OCI-LY1 (cell line): ENCODE data around the gene MYO1E.

Experiments used
- H2AFZ ChIP-seq: fragments of 200-600 bp; sonication (generic), shearing (Covaris generic); 2 replicates; pipeline ENCODE4 v1.6.0; 2014; ENCODE audit warnings: antibody characterized with exemption, mild to moderate bottlenecking, low read length
- H3F3A ChIP-seq: fragments of 200-600 bp; sonication (generic), shearing (Covaris generic); 2 replicates; pipeline ENCODE4 v1.6.0; 2014; ENCODE audit warnings: mild to moderate bottlenecking, antibody characterized with exemption, low read length, moderate library complexity; ENCODE audit not compliant: insufficient read depth
- H3K27ac ChIP-seq: fragments of 200-600 bp; sonication (generic); 2 replicates; pipeline ENCODE4 v1.5.1; 2014; ENCODE audit warnings: low read length, mixed run types, mild to moderate bottlenecking, low read depth; ENCODE audit not compliant: poor library complexity, severe bottlenecking
- H3K27me3 ChIP-seq: fragments of 200-600 bp; sonication (generic); 2 replicates; pipeline ENCODE4 v1.6.0; 2014; ENCODE audit warnings: antibody characterized with exemption, mild to moderate bottlenecking, low read length, moderate library complexity; ENCODE audit not compliant: insufficient read depth
- H3K36me3 ChIP-seq: fragments of 200-600 bp; sonication (generic); 2 replicates; pipeline ENCODE4 v1.6.1; 2014; ENCODE audit warnings: mild to moderate bottlenecking, antibody characterized with exemption, low read length, moderate library complexity, mixed read lengths; ENCODE audit not compliant: insufficient read depth
- H3K4me1 ChIP-seq: fragments of 200-600 bp; sonication (generic); 2 replicates; pipeline ENCODE4 v1.5.1; 2014; ENCODE audit warnings: mild to moderate bottlenecking, low read length, moderate library complexity; ENCODE audit not compliant: insufficient read depth, severe bottlenecking
- H3K4me2 ChIP-seq: fragments of 200-600 bp; sonication (generic), shearing (Covaris generic); 2 replicates; pipeline ENCODE4 v1.6.1; 2014; ENCODE audit warnings: low read length
- H3K4me3 ChIP-seq: fragments of 200-600 bp; sonication (generic); 2 replicates; pipeline ENCODE4 v1.5.1; 2014; ENCODE audit warnings: low read length, low read depth, mild to moderate bottlenecking, mixed read lengths; ENCODE audit not compliant: poor library complexity, severe bottlenecking
- H3K79me2 ChIP-seq: fragments of 200-600 bp; shearing (Covaris generic); 2 replicates; pipeline ENCODE4 v1.6.1; 2016; ENCODE audit warnings: mixed run types, low read length, mixed read lengths; ENCODE audit not compliant: insufficient read depth
- H3K9ac ChIP-seq: fragments of 200-600 bp; sonication (generic), shearing (Covaris generic); 2 replicates; pipeline ENCODE4 v1.6.1; 2014; ENCODE audit warnings: mild to moderate bottlenecking, low read length, mixed read lengths
- H3K9me2 ChIP-seq: fragments of 200-600 bp; sonication (generic), shearing (Covaris generic); 2 replicates; pipeline ENCODE4 v1.6.1; 2014; ENCODE audit warnings: low read depth, mild to moderate bottlenecking, low read length, mixed read lengths
- H3K9me3 ChIP-seq: fragments of 200-600 bp; shearing (Covaris generic); 2 replicates; pipeline ENCODE4 v1.6.1; 2014; ENCODE audit warnings: low read length, mixed read lengths
- H4K20me1 ChIP-seq: fragments of 200-600 bp; sonication (generic), shearing (Covaris generic); 2 replicates; pipeline ENCODE4 v1.6.0; 2016; ENCODE audit warnings: mild to moderate bottlenecking, low read length; ENCODE audit not compliant: insufficient read depth
- EZH2 ChIP-seq: fragments of 200-600 bp; sonication (generic), shearing (Covaris generic); IDR thresholded peaks from 2 replicates; pipeline ENCODE4 v1.8.0; 2017; ENCODE audit warnings: borderline replicate concordance, mixed run types, mild to moderate bottlenecking, antibody characterized with exemption, low read length, moderate library complexity, mixed read lengths
- TF ChIP-seq, protein P1 (sequence below): fragments of 200-600 bp; sonication (generic), shearing (Covaris generic); IDR thresholded peaks from 2 replicates; pipeline ENCODE4 v1.5.1; 2017; ENCODE audit warnings: mild to moderate bottlenecking, antibody characterized with exemption, low read length, moderate library complexity, mixed read lengths

The MYO1E gene

DNA sequence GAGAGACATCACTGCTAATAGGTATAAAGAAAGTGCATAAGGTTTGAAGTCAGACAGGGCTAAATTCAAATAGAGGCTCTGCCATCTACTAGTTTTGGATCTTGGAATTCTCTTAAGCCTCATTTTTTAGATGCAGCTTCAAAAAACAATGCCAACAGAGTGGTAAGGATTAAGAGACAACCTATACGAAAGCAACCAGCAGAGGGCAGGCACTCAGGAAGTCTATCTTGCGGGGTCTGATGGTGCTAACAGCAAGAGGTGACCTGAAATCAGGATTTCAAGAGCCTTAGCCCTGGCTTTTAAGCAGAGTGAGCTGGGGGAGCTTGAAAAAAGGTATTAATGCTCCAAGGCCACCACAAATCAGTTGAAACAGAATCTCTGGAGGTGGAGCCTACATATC lies 125.3 kb downstream of the MYO1E start:
- peaks cover 29% of the 10 kb centered on the region; the same call in 1 of the 2 replicates for H3K36me3 ChIP-seq
- H4K20me1 ChIP-seq = no peaks in the 10 kb centered on the region
- TF ChIP-seq, protein P1, sequence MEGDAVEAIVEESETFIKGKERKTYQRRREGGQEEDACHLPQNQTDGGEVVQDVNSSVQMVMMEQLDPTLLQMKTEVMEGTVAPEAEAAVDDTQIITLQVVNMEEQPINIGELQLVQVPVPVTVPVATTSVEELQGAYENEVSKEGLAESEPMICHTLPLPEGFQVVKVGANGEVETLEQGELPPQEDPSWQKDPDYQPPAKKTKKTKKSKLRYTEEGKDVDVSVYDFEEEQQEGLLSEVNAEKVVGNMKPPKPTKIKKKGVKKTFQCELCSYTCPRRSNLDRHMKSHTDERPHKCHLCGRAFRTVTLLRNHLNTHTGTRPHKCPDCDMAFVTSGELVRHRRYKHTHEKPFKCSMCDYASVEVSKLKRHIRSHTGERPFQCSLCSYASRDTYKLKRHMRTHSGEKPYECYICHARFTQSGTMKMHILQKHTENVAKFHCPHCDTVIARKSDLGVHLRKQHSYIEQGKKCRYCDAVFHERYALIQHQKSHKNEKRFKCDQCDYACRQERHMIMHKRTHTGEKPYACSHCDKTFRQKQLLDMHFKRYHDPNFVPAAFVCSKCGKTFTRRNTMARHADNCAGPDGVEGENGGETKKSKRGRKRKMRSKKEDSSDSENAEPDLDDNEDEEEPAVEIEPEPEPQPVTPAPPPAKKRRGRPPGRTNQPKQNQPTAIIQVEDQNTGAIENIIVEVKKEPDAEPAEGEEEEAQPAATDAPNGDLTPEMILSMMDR = peak; percentile 77
- no peak for TF ChIP-seq EZH2
- H3F3A ChIP-seq = peaks cover 15% of the 10 kb centered on the region; the same call in 1 of the 2 replicates
- H3K27me3 ChIP-seq = no peaks in the 10 kb centered on the region
- no peaks in the 10 kb centered on the region for H3K9me3 ChIP-seq
- no peak overlapping the region for H3K9ac ChIP-seq
- peaks cover 50% of the 10 kb centered on the region for H3K4me1 ChIP-seq
- no peaks in the 10 kb centered on the region; the same call in 1 of the 2 replicates for H3K79me2 ChIP-seq
- no peak overlapping the region for H2AFZ ChIP-seq
- H3K4me3 ChIP-seq = no peak overlapping the region
- H3K4me2 ChIP-seq = no peak overlapping the region
- H3K27ac ChIP-seq = peak overlapping the region; percentile 50
- no peaks in the 10 kb centered on the region for H3K9me2 ChIP-seq

- Histone ChIP-seq H3K36me3 (peaks cover 40% of the 10 kb centered on the region; the same call in 1 of the 2 replicates), H3K9me2 (no peaks in the 10 kb centered on the region), H3K9ac (no peak overlapping the region), H3K27me3 (no peaks in the 10 kb centered on the region), H3K4me2 (no peak overlapping the region), H3K4me3 (no peak overlapping the region), H2AFZ (no peak overlapping the region), H4K20me1 (no peaks in the 10 kb centered on the region), H3K27ac (no peak overlapping the region), H3F3A (0 out of 2 replicates have a peak, but pooled peaks cover 7% of the 10 kb centered on the region), H3K79me2 (no peaks in the 10 kb centered on the region; the same call in 1 of the 2 replicates), H3K4me1 (peaks cover 32% of the 10 kb centered on the region), H3K9me3 (no peaks in the 10 kb centered on the region)
- TF ChIP-seq EZH2 = no peak
- TF ChIP-seq, protein P1 = no peak
These were observed 127.1 kb downstream of the MYO1E start for GRCh38 chr15:59245559-59245958.

DNA sequence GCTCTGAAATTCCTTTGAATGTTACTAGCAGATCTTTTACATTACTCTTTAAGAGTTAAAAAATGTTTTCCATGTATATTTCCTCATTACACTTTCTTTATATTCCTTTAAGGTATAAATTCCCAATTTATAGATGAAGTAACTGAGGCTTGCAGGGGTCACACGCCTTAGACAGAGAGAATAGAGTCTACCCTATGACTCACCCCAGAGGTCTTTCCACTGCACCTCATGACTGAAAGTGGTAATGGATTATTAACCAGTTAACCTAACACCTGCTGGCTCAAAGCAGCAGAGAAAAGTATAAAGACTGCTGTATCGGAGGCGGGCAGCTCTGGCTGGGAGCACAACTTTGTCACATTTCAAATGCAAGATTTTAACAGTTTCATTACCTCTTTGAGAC lies 128.3 kb downstream of the MYO1E start:
- Histone ChIP-seq H3K4me2 (no peak overlapping the region), H3K9me2 (no peaks in the 10 kb centered on the region), H3K27ac (no peak overlapping the region), H3K79me2 (no peaks in the 10 kb centered on the region; the same call in 1 of the 2 replicates), H2AFZ (no peak overlapping the region), H3K4me1 (peaks cover 20% of the 10 kb centered on the region), H3K27me3 (no peaks in the 10 kb centered on the region), H3F3A (no peaks in the 10 kb centered on the region), H3K9me3 (no peaks in the 10 kb centered on the region), H4K20me1 (no peaks in the 10 kb centered on the region), H3K36me3 (peaks cover 44% of the 10 kb centered on the region; the same call in 1 of the 2 replicates), H3K9ac (no peak overlapping the region), H3K4me3 (no peak overlapping the region)
- TF ChIP-seq EZH2 = no peak
- TF ChIP-seq, protein P1 = no peak
